K562 (cell line): ENCODE data around the gene TELO2.

Experiments
- CTBP1 ChIP-seq: fragments of 450-650 bp; IDR thresholded peaks from 2 replicates; pipeline ENCODE4 v1.6.1; 2016; ENCODE audit warnings: borderline replicate concordance
- HNRNPUL1 ChIP-seq: fragments of 200-400 bp; formaldehyde crosslinking; IDR thresholded peaks from 2 replicates; pipeline ENCODE4 v1.6.1; 2017; ENCODE audit warnings: low read length
- JUND ChIP-seq, 2 experiments: IDR thresholded peaks; 2 replicates in 1 of 2; 3 replicates in 1 of 2; pipeline ENCODE4 v1.6.1; 2011; ENCODE audit warnings: borderline replicate concordance in 2 of 2, low read depth in 2 of 2, low read length in 2 of 2, improper control_type of control experiment in 1 of 2, missing biosample characterization in 1 of 2, missing genetic modification characterization in 1 of 2, missing genetic modification reagents in 1 of 2
- MXI1 ChIP-seq: IDR thresholded peaks from 2 replicates; pipeline ENCODE4 v1.6.1; 2011; ENCODE audit warnings: low read depth, mild to moderate bottlenecking, improper control_type of control experiment, low read length
- MYC ChIP-seq, 2 experiments: fragments of 250-450 bp in 1 of 2; sonication (Bioruptor Pico) in 1 of 2; IDR thresholded peaks; 2 replicates each; pipeline versions ENCODE4 v1.5.1 to v1.6.1; 2012 to 2021; ENCODE audit warnings: low read depth in 2 of 2, borderline replicate concordance in 1 of 2, improper control_type of control experiment in 1 of 2, low read length in 1 of 2, mild to moderate bottlenecking in 1 of 2, moderate library complexity in 1 of 2
- RFX5 ChIP-seq: IDR thresholded peaks from 2 replicates; pipeline ENCODE4 v1.6.1; 2011; ENCODE audit warnings: low read depth, mild to moderate bottlenecking, improper control_type of control experiment, low read length
- SRF ChIP-seq, 2 experiments: fragments of 250-450, 450-650 bp in 1 of 2; sonication (Bioruptor Pico) in 1 of 2; sonication (generic) in 1 of 2; formaldehyde crosslinking; IDR thresholded peaks; 2 replicates each; pipeline versions ENCODE4 v1.5.0 to v1.5.1; 2020 to 2022; ENCODE audit warnings: mild to moderate bottlenecking in 1 of 2, missing genetic modification reagents in 1 of 2
- TCF7L2 ChIP-seq: fragments of 150-350 bp; IDR thresholded peaks from 2 replicates; pipeline ENCODE4 v1.6.1; 2016; ENCODE audit warnings: low read depth, mild to moderate bottlenecking, low read length, moderate library complexity
- TEAD2 ChIP-seq: fragments of 450-650 bp; IDR thresholded peaks from 2 replicates; pipeline ENCODE4 v1.6.1; 2016; ENCODE audit warnings: missing genetic modification characterization, control low read depth, missing compliant biosample characterization
- ZFX ChIP-seq: sonication (generic); formaldehyde crosslinking; IDR thresholded peaks from 2 replicates; pipeline ENCODE4 v1.8.0; 2022; ENCODE audit warnings: mild to moderate bottlenecking, missing genetic modification reagents, moderate library complexity
- TF ChIP-seq, protein P1 (sequence below), 3 experiments: IDR thresholded peaks in 2 of 3; conservative IDR thresholded peaks in 1 of 3; 2 replicates each; pipeline ENCODE4 v1.5.1; 2011 to 2012; ENCODE audit warnings: low read length in 3 of 3, mild to moderate bottlenecking in 3 of 3, control low read depth in 2 of 3, improper control_type of control experiment in 1 of 3, inconsistent platforms in 1 of 3, low read depth in 1 of 3, mixed read lengths in 1 of 3, moderate library complexity in 1 of 3; ENCODE audit not compliant: insufficient read depth in 2 of 3
- TF ChIP-seq, protein P2 (sequence below): fragments of 250-450 bp; sonication (Bioruptor Pico); IDR thresholded peaks from 2 replicates; pipeline ENCODE4 v1.5.0; 2021

DNA sequence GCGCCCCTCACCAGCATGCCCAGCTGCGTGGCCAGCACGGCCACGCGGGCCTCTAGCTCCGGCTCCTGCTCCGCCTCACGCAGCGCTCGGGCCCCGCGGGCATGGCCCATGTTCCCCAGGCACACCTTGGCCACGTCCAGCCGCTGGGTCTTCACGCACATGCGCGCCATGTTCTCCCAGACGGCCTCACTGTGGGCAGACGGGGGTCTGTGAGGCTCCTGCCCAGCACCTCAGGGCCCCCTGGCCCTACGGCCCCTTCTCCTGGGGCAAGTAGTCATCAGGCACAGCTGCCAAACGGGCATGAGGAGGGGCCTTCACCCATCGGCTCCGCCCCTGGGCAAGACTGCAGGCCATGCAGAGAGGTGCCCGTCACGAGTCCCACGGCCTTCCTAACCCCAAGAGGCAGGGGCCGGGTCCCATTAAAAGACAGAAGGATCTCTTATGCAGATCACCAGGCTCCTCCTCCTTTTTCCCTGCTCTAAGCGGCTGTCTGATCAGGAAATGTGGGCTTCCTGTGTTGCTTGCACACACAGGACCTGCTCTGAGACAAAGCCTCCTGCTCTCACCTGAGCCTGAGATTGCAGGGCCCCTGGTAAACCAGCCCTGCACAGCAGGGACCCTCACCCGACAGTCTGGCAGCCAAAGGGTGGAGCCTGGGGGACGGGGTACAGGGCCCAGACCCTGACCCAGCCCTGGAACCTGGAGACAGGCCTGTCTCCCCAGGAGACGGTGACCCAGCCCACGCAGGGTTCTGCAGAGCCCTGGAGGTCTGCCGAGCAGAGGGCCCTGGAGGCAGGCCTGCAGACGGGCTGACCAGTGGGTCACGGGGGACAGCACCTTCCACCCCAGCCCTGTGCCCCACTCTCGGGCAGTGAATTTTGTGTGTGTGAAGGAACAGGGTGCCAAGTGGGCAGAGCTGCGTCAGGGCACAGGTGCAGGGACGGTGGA lies 33.7 kb downstream of the TELO2 start:
- TF ChIP-seq HNRNPUL1: no peak
- TF ChIP-seq CTBP1: no peak
- no peak for TF ChIP-seq RFX5
- no peak for TF ChIP-seq TCF7L2
- TF ChIP-seq JUND (IDR thresholded peaks at IDR 0.05; ENCODE audit: borderline replicate concordance, low read depth, low read length): no peak
- no peak for TF ChIP-seq JUND (tag; IDR thresholded peaks at IDR 0.05; ENCODE audit: borderline replicate concordance, low read depth, low read length)
- no peak for TF ChIP-seq MXI1
- no peak for TF ChIP-seq TEAD2 (tag)
- no peak for TF ChIP-seq ZFX (CRISPR knock-in tag)
- TF ChIP-seq, protein P1, sequence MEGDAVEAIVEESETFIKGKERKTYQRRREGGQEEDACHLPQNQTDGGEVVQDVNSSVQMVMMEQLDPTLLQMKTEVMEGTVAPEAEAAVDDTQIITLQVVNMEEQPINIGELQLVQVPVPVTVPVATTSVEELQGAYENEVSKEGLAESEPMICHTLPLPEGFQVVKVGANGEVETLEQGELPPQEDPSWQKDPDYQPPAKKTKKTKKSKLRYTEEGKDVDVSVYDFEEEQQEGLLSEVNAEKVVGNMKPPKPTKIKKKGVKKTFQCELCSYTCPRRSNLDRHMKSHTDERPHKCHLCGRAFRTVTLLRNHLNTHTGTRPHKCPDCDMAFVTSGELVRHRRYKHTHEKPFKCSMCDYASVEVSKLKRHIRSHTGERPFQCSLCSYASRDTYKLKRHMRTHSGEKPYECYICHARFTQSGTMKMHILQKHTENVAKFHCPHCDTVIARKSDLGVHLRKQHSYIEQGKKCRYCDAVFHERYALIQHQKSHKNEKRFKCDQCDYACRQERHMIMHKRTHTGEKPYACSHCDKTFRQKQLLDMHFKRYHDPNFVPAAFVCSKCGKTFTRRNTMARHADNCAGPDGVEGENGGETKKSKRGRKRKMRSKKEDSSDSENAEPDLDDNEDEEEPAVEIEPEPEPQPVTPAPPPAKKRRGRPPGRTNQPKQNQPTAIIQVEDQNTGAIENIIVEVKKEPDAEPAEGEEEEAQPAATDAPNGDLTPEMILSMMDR (IDR thresholded peaks at IDR 0.05 in 2 of 3, conservative IDR thresholded peaks at IDR 0.05 in 1 of 3; ENCODE audit: insufficient read depth in 2 of 3, low read depth in 1 of 3, low read length in 3 of 3): no peak
- no peak for TF ChIP-seq SRF (CRISPR knock-in tag; IDR thresholded peaks at IDR 0.05)
- TF ChIP-seq, protein P2, sequence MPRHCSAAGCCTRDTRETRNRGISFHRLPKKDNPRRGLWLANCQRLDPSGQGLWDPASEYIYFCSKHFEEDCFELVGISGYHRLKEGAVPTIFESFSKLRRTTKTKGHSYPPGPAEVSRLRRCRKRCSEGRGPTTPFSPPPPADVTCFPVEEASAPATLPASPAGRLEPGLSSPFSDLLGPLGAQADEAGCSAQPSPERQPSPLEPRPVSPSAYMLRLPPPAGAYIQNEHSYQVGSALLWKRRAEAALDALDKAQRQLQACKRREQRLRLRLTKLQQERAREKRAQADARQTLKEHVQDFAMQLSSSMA: no peak
- TF ChIP-seq MYC (IDR thresholded peaks at IDR 0.05; ENCODE audit: low read depth, low read length): no peak
- TF ChIP-seq MYC (CRISPR knock-in tag; IDR thresholded peaks at IDR 0.05; ENCODE audit: borderline replicate concordance, low read depth): no peak
